Loucy (cell line): ENCODE results near the gene MGLL.

Experiments
- H2AFZ ChIP-seq: fragments of 200-600 bp; sonication (generic); 2 replicates; pipeline ENCODE4 v1.6.0; 2016; ENCODE audit warnings: antibody characterized with exemption, mild to moderate bottlenecking, low read length, moderate library complexity
- H3F3A ChIP-seq: fragments of 200-600 bp; 2 replicates; pipeline ENCODE4 v1.6.0; 2016; ENCODE audit warnings: antibody characterized with exemption, low read depth, mild to moderate bottlenecking
- H3K27me3 ChIP-seq: fragments of 200-600 bp; sonication (generic); 2 replicates; pipeline ENCODE4 v1.6.1; 2014; ENCODE audit warnings: low read length, mild to moderate bottlenecking; ENCODE audit not compliant: insufficient read depth, poor library complexity, severe bottlenecking
- H3K36me3 ChIP-seq: fragments of 200-600 bp; sonication (generic); 2 replicates; pipeline ENCODE4 v1.6.1; 2016; ENCODE audit warnings: low read length; ENCODE audit not compliant: insufficient read depth
- H3K4me1 ChIP-seq: fragments of 200-600 bp; sonication (generic); 2 replicates; pipeline ENCODE4 v1.5.1; 2014; ENCODE audit warnings: low read length, mild to moderate bottlenecking; ENCODE audit not compliant: insufficient read depth, poor library complexity, severe bottlenecking
- H3K4me2 ChIP-seq: fragments of 200-600 bp; sonication (generic); 2 replicates; pipeline ENCODE4 v1.6.0; 2014; ENCODE audit warnings: antibody characterized with exemption, low read length, low read depth, mild to moderate bottlenecking; ENCODE audit not compliant: poor library complexity, severe bottlenecking
- H3K4me3 ChIP-seq: fragments of 200-600 bp; sonication (generic); 2 replicates; pipeline ENCODE4 v1.5.1; 2014; ENCODE audit warnings: low read length, mild to moderate bottlenecking, mixed read lengths; ENCODE audit not compliant: poor library complexity, severe bottlenecking
- H3K79me2 ChIP-seq: fragments of 200-600 bp; sonication (generic); 2 replicates; pipeline ENCODE4 v1.6.1; 2014; ENCODE audit warnings: low read length; ENCODE audit not compliant: insufficient read depth
- H3K9ac ChIP-seq: fragments of 200-600 bp; sonication (generic); 2 replicates; pipeline ENCODE4 v1.6.0; 2014; ENCODE audit warnings: mild to moderate bottlenecking, low read depth, low read length, moderate library complexity; ENCODE audit not compliant: poor library complexity, severe bottlenecking
- H3K9me2 ChIP-seq: fragments of 200-600 bp; sonication (generic); replicated peaks from 2 replicates; pipeline ENCODE4 v1.6.1; 2016; ENCODE audit warnings: low read depth, low read length, mixed read lengths
- H3K9me3 ChIP-seq: fragments of 200-600 bp; sonication (generic); 2 replicates; pipeline ENCODE4 v1.6.1; 2014; ENCODE audit warnings: mild to moderate bottlenecking, antibody characterized with exemption, low read length, low read depth; ENCODE audit not compliant: insufficient read depth
- H4K20me1 ChIP-seq: fragments of 200-600 bp; sonication (generic); 2 replicates; pipeline ENCODE4 v1.6.0; 2014; ENCODE audit warnings: antibody characterized with exemption, low read length, mild to moderate bottlenecking; ENCODE audit not compliant: insufficient read depth, poor library complexity, severe bottlenecking
- EZH2phosphoT487 ChIP-seq: fragments of 200-600 bp; IDR thresholded peaks from 2 replicates; pipeline ENCODE4 v1.6.1; 2018; ENCODE audit warnings: antibody characterized with exemption, mild to moderate bottlenecking, moderate library complexity, borderline replicate concordance
- TF ChIP-seq, protein P1 (sequence below): fragments of 200-600 bp; sonication (generic); conservative IDR thresholded peaks from 2 replicates; pipeline ENCODE4 v1.5.1; 2014; ENCODE audit warnings: mild to moderate bottlenecking, antibody characterized with exemption, low read length

The MGLL gene

DNA sequence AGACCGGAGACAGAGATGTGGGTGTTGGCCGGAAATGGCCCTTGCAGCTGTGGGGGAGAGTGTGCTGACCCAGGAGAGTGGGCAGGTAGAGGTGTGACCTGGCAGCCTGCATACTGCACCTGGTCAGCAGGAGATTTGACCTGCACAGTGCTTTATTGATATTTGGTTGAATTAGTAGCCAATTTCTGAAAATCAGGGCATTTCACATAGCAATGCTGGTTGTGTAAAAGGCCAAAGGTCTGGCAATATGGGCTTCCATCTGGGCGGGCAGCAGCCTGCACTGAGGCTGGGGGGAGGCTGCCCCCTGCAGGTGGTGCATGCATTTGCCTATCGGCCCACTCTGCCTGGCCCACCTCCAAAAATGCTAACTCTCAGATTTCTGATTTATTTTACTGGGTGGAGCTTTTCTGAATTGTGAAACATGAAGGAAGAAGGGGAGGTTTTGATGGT lies 9.4 kb upstream of the MGLL start:
- H3K27me3 ChIP-seq = no peaks in the 10 kb centered on the region
- no peak overlapping the region for H3K9ac ChIP-seq
- H3K4me1 ChIP-seq = peaks cover 6% of the 10 kb centered on the region
- no peaks in the 10 kb centered on the region for H3K79me2 ChIP-seq
- TF ChIP-seq, protein P1, sequence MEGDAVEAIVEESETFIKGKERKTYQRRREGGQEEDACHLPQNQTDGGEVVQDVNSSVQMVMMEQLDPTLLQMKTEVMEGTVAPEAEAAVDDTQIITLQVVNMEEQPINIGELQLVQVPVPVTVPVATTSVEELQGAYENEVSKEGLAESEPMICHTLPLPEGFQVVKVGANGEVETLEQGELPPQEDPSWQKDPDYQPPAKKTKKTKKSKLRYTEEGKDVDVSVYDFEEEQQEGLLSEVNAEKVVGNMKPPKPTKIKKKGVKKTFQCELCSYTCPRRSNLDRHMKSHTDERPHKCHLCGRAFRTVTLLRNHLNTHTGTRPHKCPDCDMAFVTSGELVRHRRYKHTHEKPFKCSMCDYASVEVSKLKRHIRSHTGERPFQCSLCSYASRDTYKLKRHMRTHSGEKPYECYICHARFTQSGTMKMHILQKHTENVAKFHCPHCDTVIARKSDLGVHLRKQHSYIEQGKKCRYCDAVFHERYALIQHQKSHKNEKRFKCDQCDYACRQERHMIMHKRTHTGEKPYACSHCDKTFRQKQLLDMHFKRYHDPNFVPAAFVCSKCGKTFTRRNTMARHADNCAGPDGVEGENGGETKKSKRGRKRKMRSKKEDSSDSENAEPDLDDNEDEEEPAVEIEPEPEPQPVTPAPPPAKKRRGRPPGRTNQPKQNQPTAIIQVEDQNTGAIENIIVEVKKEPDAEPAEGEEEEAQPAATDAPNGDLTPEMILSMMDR = peak; percentile 97
- TF ChIP-seq EZH2phosphoT487 = no peak
- no peak overlapping the region for H2AFZ ChIP-seq
- H4K20me1 ChIP-seq = no peaks in the 10 kb centered on the region
- H3K9me2 ChIP-seq = no peaks in the 10 kb centered on the region
- H3K4me2 ChIP-seq = no peak overlapping the region
- H3F3A ChIP-seq = no peaks in the 10 kb centered on the region
- H3K36me3 ChIP-seq = no peaks in the 10 kb centered on the region
- H3K9me3 ChIP-seq = peaks cover 19% of the 10 kb centered on the region; the same call in 1 of the 2 replicates
- H3K4me3 ChIP-seq = no peak overlapping the region

DNA sequence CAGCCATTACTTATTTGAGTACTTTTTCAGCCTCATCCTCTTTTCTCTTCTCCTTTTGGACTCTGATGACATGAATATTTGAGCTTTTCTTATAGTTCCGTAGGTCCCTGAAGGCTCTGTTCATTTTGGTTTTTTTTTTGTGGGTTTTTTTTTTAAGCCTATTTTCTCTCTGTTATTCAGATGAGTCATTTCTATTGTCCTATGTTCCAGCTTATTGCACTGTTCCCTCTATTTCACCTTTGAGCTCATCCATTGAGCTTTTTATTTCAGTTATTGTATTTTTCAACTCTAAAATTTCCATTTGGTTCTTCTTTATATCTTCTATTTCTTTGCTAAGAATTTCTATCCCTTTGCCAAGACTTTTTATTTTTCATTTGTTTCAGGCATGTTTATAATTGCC lies 7.2 kb upstream of the MGLL start:
- Histone ChIP-seq H3K36me3 (no peaks in the 10 kb centered on the region), H3K4me3 (no peak overlapping the region), H3K27me3 (no peaks in the 10 kb centered on the region), H3K4me2 (no peak overlapping the region), H3K4me1 (peaks cover 11% of the 10 kb centered on the region), H3K79me2 (no peaks in the 10 kb centered on the region), H4K20me1 (no peaks in the 10 kb centered on the region), H3K9me3 (peaks cover 19% of the 10 kb centered on the region; the same call in 1 of the 2 replicates), H3K9me2 (no peaks in the 10 kb centered on the region), H3F3A (no peaks in the 10 kb centered on the region), H3K9ac (no peak overlapping the region), H2AFZ (no peak overlapping the region)
- no peak for TF ChIP-seq EZH2phosphoT487
- TF ChIP-seq, protein P1 = no peak

DNA sequence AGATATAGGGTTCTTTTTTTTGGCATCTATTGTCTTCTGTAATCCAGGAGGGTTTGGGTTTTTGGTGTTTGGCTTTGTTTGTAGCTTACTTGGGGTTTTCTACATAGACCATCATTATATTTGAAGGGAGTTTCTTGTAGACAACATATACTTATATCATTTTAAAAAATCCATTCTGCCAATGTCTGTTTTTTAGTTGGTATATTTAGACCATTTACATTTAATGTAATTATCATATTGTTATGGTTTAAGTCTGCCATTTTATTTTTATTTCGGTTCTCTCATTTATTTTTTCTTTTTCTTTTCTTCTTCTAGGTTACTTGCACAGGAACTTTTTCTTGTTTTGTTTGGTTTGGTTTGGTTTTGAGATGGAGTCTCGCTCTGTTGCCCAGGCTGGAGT lies 5.5 kb upstream of the MGLL start:
- no peaks in the 10 kb centered on the region for H3K9me2 ChIP-seq
- H2AFZ ChIP-seq = no peak overlapping the region
- no peak for TF ChIP-seq EZH2phosphoT487
- no peak overlapping the region for H3K4me3 ChIP-seq
- no peak overlapping the region for H3K9ac ChIP-seq
- no peaks in the 10 kb centered on the region for H3F3A ChIP-seq
- peaks cover 1% of the 10 kb centered on the region; the same call in 1 of the 2 replicates for H3K79me2 ChIP-seq
- H3K9me3 ChIP-seq = peaks cover 19% of the 10 kb centered on the region; the same call in 1 of the 2 replicates
- H3K4me2 ChIP-seq = no peak overlapping the region
- H3K4me1 ChIP-seq = peaks cover 24% of the 10 kb centered on the region
- H4K20me1 ChIP-seq = no peaks in the 10 kb centered on the region
- no peaks in the 10 kb centered on the region for H3K36me3 ChIP-seq
- H3K27me3 ChIP-seq = no peaks in the 10 kb centered on the region

DNA sequence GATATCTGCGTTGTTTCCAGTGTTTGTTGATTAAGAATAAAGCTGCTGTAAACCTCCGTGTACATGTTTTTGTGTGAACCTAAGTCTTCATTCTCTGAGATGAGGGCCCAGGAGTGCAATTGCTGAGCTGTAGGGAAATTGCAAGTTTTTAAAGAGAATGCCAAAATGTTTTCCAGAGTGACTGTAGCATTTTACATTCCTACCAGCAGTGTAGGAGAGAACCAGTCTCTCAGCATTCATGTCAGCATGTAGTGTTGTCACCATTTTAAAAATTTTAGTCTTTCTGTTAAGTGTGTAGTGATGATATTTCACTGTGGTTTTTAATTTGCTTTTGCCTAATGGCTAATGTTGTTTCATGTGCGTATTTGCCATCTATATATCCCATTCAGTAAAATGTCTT lies 3.4 kb upstream of the MGLL start:
- H3K9me3 ChIP-seq = peaks cover 19% of the 10 kb centered on the region; the same call in 1 of the 2 replicates
- H4K20me1 ChIP-seq = no peaks in the 10 kb centered on the region
- no peak overlapping the region for H2AFZ ChIP-seq
- H3K4me1 ChIP-seq = peaks cover 41% of the 10 kb centered on the region
- H3K9ac ChIP-seq = peak overlapping the region; percentile 14
- H3K36me3 ChIP-seq = no peaks in the 10 kb centered on the region
- H3K9me2 ChIP-seq = no peaks in the 10 kb centered on the region
- TF ChIP-seq, protein P1 = no peak
- no peak for TF ChIP-seq EZH2phosphoT487
- H3K4me2 ChIP-seq = peak overlapping the region; percentile 24
- no peak overlapping the region for H3K4me3 ChIP-seq
- peaks cover 22% of the 10 kb centered on the region for H3K79me2 ChIP-seq
- H3K27me3 ChIP-seq = no peaks in the 10 kb centered on the region
- H3F3A ChIP-seq = no peaks in the 10 kb centered on the region
